ENCODE data around the gene NEXMIF.
A peak's percentile ranks its signal among the peaks of the same experiment; 100 is the strongest.
"Not testable (repeated sequence)": the region's sequence is repeated elsewhere in the genome, so short reads cannot be mapped to it uniquely, and the experiment has no call there.

Gene NEXMIF

GRCh38 chrX:74925225-74926088 is at the start of gene NEXMIF:
Gene NEXMIF (minus strand): TSS chrX:74925452.
- peak; percentile 28 for DNase-seq

GRCh38 chrX:74961962-74962361 is 36.7 kb upstream of the NEXMIF start:
- DNase-seq, result not testable (repeated sequence)

DNA sequence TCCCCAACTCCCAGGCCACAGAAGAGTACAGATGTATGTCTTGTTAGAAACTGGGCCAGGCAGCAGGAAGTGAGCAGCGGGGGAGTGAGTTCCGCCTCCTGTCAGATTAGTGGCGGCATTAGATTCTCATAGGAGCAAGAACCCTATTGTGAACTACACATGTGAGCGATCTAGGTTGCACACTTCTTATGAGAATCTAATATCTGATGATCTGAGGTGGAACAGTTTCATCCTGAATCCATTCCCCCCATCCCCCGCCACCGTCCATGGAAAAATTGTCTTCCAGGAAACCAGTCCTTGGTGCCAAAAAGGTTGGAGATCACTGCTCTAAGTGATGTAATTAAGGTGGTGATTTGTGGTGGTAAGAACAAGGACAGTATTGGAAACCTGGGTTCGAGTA is 24.5 kb upstream of the NEXMIF start:
- DNase-seq, result no peak

- no peak for DNase-seq
Observed at GRCh38 chrX:74940414-74940813, 15.2 kb upstream of the NEXMIF start.

GRCh38 chrX:74931214-74931613 is 6.0 kb upstream of the NEXMIF start:
- no peak for DNase-seq

- DNase-seq, result peak; percentile 17
Observed at GRCh38 chrX:74924449-74925224, 615 bp downstream of the NEXMIF start.

GRCh38 chrX:74923942-74924448 is 1.3 kb downstream of the NEXMIF start:
- no peak for DNase-seq

DNA sequence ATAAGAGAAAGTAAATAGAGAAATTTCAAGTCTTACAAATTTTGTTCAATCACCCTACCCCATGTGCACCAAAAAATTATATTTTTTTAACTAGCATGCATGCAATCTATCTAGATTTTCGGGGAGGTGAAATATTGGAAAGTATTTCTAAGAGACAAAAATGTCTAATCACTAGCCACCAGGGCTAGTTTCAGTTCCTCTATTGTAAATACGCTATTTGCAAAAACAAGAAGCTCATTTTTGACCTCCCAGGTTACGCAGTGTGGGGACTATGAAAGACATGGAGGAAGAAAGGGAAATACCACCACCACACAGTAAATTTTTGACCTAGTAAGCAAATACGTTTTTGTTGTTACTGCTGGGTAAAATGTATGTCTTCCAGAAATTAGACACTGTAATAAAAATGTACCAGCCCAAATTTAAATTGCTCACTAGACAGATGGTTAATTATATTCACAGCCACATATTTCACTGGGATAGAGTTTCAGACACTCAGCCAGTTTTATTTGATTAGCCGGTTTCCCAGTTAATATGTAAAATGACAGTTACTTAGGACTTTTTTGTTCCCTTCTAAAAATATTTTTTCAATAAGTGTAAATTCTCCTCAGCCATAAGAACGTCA is 2.2 kb downstream of the NEXMIF start:
- no peak for DNase-seq

- no peak for DNase-seq
Observed at GRCh38 chrX:74911494-74911893, 13.8 kb downstream of the NEXMIF start.

DNA sequence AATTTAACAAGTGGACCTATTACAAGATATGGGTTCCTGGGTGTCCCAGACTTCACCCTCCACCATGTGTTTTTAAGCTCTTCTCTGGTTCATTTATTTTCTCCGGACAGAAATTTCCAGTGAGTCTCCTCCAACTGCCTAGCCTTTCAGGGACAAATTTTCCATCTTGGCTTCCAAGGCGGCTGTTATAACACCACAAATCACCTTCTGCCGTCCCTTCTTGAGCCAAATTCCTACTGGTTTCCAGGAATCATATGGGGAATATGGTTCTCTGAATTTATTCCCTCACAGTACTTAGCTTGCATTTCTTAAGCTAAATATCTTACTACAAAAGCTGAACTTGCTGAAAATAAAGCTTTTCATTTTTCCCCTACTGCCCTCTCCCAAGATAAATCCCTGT is 18.8 kb downstream of the NEXMIF start:
- DNase-seq, result no peak

DNA sequence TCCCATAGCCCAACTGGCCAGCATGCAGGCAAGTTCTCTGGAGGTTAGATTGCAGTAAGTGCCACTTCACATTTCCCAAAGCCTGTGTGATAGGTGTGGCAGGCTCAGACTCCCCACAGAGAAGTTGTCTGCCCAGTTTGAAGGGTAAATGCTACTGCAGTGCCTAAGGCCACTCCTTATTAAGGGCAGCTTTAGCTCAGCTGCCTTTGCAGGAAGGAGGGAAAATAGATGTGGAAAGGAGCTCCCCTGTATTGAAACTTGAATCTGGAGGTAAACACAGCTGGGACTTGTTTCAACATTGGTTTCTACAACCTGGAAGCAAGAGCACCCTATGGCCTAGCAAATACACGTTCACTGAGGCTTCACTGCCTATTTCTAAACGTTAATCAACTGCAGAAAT is 22.4 kb downstream of the NEXMIF start:
- DNase-seq, result no peak

DNA sequence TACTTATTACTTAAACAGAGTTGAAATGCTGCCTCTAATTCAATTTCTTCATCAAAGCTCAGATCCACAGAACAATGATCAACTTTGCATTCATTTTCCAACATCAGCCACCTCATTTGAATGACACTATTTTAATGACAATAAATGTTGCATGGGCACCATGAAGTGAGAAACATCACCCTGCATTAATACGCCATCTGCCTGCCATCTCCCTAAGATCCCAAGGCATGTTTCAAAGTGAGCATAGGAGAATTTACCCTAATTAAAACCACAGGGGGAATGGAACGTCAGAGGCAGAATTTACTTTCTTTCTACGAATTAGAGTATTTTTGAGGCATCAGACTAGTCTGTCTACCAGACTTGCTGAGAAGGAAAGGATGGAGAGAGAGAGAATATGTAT is 32.7 kb downstream of the NEXMIF start:
- no peak for DNase-seq

DNA sequence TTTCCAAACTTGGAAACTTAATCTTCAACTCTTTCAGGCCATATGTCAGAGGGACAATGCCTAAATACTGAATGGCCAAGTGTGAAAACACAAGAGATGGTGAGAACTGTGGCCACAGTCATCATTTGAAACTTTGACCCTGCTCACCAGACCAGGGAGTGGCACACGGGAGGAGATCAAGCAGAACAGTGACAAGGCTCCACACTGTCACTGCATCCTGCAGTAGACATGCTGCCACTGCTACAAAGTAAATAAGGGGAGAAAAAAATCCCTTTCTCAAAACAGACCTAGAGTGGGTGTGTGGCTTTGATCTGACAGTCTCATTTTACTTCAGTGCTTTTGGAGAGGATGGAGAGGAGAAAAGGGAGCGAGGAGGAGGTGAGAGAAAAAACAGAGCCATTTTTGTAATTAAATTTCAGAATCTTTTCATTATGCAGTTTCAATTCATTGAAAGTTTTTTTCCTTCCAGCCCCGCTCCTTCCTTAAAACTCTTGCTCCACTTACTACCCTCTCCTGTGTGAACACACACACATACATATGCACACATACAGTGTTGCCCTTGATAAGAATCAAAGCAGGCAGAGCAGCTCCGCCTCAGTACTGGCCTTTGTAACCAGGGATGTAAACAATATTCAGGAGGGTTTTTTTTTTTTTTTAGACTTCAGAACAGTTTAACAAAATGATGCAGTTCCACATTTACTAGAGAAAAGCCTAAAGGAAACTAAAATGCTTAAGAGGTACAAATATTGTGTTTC is 34.4 kb downstream of the NEXMIF start:
- DNase-seq, result no peak

GRCh38 chrX:74882383-74882782 is 42.9 kb downstream of the NEXMIF start:
- not testable (repeated sequence) for DNase-seq

DNA sequence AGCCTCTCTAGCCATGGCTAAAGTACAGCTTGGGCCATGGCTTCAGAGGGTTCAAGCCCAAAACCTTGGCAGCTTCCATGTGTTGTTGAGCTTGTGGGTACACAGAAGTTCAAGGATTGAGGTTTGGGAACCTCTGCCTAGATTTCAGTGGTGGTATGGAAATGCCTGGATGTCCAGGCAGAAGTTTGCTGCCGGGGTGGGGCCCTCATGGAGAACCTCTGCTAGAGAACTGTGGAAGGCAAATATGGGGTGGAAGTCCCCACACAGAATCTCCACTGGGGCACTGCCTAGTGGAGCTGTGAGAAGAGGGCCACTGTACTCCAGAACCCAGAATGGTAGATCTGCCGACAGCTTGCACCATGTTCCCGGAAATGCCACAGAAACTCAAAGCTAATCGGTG is 59.5 kb downstream of the NEXMIF start:
- no peak for DNase-seq

DNA sequence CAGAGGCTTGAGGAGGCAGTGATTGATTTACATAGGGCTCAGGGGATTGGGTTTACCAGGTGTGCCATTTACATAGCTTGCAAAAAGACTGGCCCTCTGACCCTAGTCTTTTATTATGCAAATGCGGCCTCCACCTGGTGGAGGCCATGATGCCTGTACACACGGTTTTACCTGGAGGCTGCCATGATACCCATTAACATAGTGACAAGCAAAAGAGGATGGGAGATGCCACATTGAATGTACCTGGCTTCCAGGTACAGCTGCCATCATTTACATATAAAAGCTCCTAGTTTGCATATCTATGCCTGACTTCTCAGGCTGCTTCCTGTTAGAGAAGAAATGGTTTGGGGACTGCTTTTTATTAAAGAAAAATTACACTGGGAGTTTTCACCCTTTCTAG is 72.0 kb downstream of the NEXMIF start:
- no peak for DNase-seq

DNA sequence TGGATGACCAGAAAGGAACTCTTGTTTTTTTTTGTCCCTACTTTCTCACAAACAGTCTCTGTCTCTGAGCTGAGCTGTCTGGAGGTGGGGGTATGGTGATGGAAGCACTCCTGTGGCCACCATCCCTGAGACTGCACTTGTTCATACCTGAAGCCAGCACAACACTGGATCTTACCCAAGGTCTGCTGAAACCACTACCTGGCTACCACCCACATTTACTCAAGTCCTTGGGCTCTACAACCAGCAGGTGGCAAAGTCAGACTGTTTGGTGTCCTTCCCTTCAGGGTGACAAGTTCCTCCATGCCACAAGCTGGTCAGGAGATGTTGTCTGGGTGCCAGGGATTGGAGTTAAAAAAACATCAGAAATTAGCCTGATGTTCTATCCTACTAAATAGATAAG is 89.7 kb downstream of the NEXMIF start:
- DNase-seq, result no peak

GRCh38 chrX:74819797-74820196 is 105.5 kb downstream of the NEXMIF start:
- not testable (repeated sequence) for DNase-seq

- no peak for DNase-seq
Observed at GRCh38 chrX:74814681-74815080, 110.6 kb downstream of the NEXMIF start.

- no peak for DNase-seq
Observed at GRCh38 chrX:74804574-74804973, 120.7 kb downstream of the NEXMIF start.

DNA sequence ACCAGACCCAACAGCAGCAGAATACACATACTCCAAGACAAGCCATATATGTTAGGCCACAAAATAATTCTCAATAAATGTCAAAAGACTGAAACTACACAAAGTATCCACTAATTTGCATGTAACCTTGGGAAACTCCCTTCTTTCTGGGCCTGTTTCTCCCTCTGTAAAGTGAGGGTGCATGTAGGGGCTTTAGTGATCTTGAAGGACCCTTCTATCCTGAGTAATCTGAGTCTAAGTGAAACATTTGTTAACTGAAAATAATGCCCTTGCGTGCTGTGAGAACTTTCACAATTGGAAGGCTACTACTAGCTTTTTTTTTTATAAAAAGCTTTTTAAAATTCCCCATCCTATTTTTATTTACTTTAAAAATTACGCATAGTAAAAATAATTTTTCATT is 125.2 kb downstream of the NEXMIF start:
- DNase-seq, result no peak

- no peak for DNase-seq
Observed at GRCh38 chrX:74797338-74797887, 127.8 kb downstream of the NEXMIF start.
